Fibroblast of lung (primary cell): ENCODE measurements around the gene CD164L2.

Experiments
- EZH2 ChIP-seq: IDR thresholded peaks from 2 replicates; pipeline ENCODE4 v1.5.1; 2012; ENCODE audit warnings: low read length, control low read depth, mild to moderate bottlenecking; ENCODE audit errors: missing control alignments
- TF ChIP-seq, protein P1 (sequence below), 2 donors: IDR thresholded peaks in 1 of 2; conservative IDR thresholded peaks in 1 of 2; 1 replicate in 1 of 2; 2 replicates in 1 of 2; pipeline ENCODE4 v1.5.1; 2011 to 2012; ENCODE audit warnings: low read length in 2 of 2, control low read depth in 1 of 2, inconsistent platforms in 1 of 2, low read depth in 1 of 2, mild to moderate bottlenecking in 1 of 2

DNA sequence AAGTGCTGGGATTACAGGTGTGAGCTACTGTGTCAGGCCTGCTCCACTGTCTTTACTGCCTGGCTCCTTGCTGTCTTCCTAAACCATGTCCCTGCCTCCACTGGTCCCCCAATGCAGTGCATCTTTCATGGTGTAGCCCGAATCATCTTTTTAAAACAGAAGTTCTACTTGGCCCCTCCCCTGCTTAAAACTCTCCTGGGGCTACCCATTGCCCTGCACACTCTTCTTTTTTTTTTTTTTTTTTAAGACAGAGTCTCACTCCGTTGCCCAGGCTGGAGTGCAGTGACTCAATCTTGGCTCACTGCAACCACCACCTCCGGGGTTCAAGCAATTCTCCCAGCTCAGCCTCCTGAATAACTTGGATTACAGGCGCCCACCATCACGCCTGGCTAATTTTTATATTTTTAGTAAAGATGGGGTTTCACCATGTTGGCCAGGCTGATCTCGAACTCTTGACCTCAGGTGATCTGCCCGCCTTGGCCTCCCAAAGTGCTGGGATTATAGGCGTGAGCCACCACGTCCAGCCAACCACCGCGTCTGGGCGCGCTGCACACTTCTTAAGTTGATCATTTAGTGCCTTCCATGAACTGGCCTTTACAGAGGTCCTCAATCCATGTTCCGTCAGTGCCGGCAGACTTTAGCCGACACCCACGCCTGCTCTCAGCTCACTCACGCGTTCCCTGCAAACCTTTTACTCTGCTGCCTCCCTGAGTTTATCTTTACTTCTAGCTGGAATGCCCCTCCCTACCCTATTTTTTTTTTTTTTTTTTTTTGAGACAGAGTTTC is 10.9 kb downstream of the CD164L2 start:
- TF ChIP-seq, protein P1, sequence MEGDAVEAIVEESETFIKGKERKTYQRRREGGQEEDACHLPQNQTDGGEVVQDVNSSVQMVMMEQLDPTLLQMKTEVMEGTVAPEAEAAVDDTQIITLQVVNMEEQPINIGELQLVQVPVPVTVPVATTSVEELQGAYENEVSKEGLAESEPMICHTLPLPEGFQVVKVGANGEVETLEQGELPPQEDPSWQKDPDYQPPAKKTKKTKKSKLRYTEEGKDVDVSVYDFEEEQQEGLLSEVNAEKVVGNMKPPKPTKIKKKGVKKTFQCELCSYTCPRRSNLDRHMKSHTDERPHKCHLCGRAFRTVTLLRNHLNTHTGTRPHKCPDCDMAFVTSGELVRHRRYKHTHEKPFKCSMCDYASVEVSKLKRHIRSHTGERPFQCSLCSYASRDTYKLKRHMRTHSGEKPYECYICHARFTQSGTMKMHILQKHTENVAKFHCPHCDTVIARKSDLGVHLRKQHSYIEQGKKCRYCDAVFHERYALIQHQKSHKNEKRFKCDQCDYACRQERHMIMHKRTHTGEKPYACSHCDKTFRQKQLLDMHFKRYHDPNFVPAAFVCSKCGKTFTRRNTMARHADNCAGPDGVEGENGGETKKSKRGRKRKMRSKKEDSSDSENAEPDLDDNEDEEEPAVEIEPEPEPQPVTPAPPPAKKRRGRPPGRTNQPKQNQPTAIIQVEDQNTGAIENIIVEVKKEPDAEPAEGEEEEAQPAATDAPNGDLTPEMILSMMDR (conservative IDR thresholded peaks at IDR 0.05 in 1 of 2, IDR thresholded peaks at IDR 0.05 in 1 of 2; ENCODE audit: low read depth in 1 of 2, low read length in 2 of 2): no peak
- no peak for TF ChIP-seq EZH2
